Hippocampal formation (tissue), 2 donors: ENCODE measurements around the gene ATP8B2.

Experiments
- DNase-seq, 2 donors: peaks; one replicate each; lab custom pipeline; 2025; lab: John Stamatoyannopoulos, UW

ATP8B2 gene

DNA sequence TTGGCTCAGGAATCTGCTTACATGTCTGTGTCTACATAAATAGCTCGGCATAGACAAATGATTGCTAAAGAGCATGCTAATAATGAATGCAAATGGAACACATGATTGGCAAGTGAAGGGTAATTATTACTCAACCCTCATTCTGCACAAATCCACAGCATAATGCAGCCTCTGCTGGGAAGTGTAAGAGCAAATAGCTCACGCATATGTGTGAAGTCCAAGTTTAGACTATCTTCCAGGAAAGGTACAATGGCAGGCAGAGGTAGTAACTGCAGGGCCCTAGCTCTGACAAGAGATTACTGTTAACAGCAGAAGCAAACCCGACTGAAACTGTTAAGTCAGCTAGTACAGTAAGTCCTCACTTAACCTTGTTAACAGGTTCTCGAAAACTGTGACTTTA, 72.8 kb downstream of the ATP8B2 start:
- no peak for DNase-seq

- DNase-seq, result no peak
Observed at GRCh38 chr1:154398678-154399077, 73.4 kb downstream of the ATP8B2 start.

GRCh38 chr1:154400381-154400801, 75.1 kb downstream of the ATP8B2 start:
- DNase-seq, result no peak
